K562 (cell line): Measurements from ENCODE around the gene CAPN7. TPM values are rescaled to one million over a fixed set of nuclear protein-coding genes. Genes with fewer than 3 reads are reported as not detected.

Experiments used
- CBX5 ChIP-seq: IDR thresholded peaks from 2 replicates; pipeline ENCODE4 v1.6.1; 2014; ENCODE audit warnings: low read depth, borderline replicate concordance
- HDAC2 ChIP-seq: fragments of 450-650 bp; IDR thresholded peaks from 2 replicates; pipeline ENCODE4 v1.6.1; 2016; ENCODE audit warnings: mild to moderate bottlenecking
- JUN ChIP-seq, 2 experiments: sonication (generic) in 1 of 2; formaldehyde crosslinking in 1 of 2; IDR thresholded peaks; 2 replicates each; pipeline versions ENCODE4 v1.6.1 to v1.8.0; 2012 to 2022; ENCODE audit warnings: borderline replicate concordance in 2 of 2, mild to moderate bottlenecking in 2 of 2, improper control_type of control experiment in 1 of 2, low read depth in 1 of 2, low read length in 1 of 2, missing genetic modification reagents in 1 of 2
- KLF1 ChIP-seq: fragments of 450-650 bp; IDR thresholded peaks from 2 replicates; pipeline ENCODE4 v1.6.1; 2016; ENCODE audit warnings: missing genetic modification characterization, missing compliant biosample characterization
- MAFK ChIP-seq: IDR thresholded peaks from 2 replicates; pipeline ENCODE4 v1.6.1; 2011; ENCODE audit warnings: low read length, improper control_type of control experiment
- MTA2 ChIP-seq: fragments of 450-650 bp; IDR thresholded peaks from 2 replicates; pipeline ENCODE4 v1.6.1; 2016; ENCODE audit warnings: low read depth
- SRF ChIP-seq, 2 experiments: fragments of 250-450, 450-650 bp in 1 of 2; sonication (Bioruptor Pico) in 1 of 2; sonication (generic) in 1 of 2; formaldehyde crosslinking; IDR thresholded peaks; 2 replicates each; pipeline versions ENCODE4 v1.5.0 to v1.5.1; 2020 to 2022; ENCODE audit warnings: mild to moderate bottlenecking in 1 of 2, missing genetic modification reagents in 1 of 2
- TRIM28 ChIP-seq: fragments of 450-650 bp; IDR thresholded peaks from 2 replicates; pipeline ENCODE4 v1.6.1; 2017
- TSHZ1 ChIP-seq: fragments of 250-450 bp; sonication (Bioruptor Pico); IDR thresholded peaks from 2 replicates; pipeline ENCODE4 v1.4.0; 2020; ENCODE audit warnings: mild to moderate bottlenecking, moderate library complexity
- ZNF165 ChIP-seq: fragments of 250-450 bp; sonication (Bioruptor Pico); IDR thresholded peaks from 2 replicates; pipeline ENCODE4 v1.4.0; 2020; ENCODE audit warnings: borderline replicate concordance
- ZNF668 ChIP-seq: fragments of 250-450 bp; sonication (Bioruptor Pico); IDR thresholded peaks from 2 replicates; pipeline ENCODE4 v1.8.0; 2022; ENCODE audit warnings: mild to moderate bottlenecking, inconsistent platforms
- ZNF780A ChIP-seq: fragments of 250-450 bp; sonication (Bioruptor Pico); IDR thresholded peaks from 2 replicates; pipeline ENCODE4 v1.5.0; 2021; ENCODE audit warnings: mild to moderate bottlenecking
- polyA plus RNA-seq, 8 experiments: library from polyadenylated mRNA; depleted of rRNA in 4 of 8; stranded (reverse) in 5 of 8; unstranded in 3 of 8; fragments of >200 nt; fragmentation: Nextera tagmentation in 2 of 8; fragmentation: Illumina TruSeq in 1 of 8; extraction: Ambion mirVana in 2 of 8; extraction: Trizol in 1 of 8; gene quantifications; 2 replicates each; pipeline versions ENCODE4 v1.2.1 to v1.2.3, GENCODE V29; 2011 to 2014; ENCODE audit warnings: inconsistent platforms in 1 of 8, missing spikeins in 1 of 8
- total RNA-seq, 7 experiments: library from RNA; depleted of rRNA in 6 of 7; stranded (reverse); fragments of >200 nt in 6 of 7; fragmentation: Illumina TruSeq in 2 of 7; extraction: Trizol in 2 of 7; gene quantifications; 2 replicates each; pipeline versions ENCODE4 v1.2.1 to v1.2.3, GENCODE V29; 2011 to 2021; ENCODE audit warnings: low replicate concordance in 1 of 7

Gene CAPN7
- total and polyA plus RNA-seq, 9 of the 15 experiments (the other 6 are each of a cell fraction or from before 2014, with no cell fraction given) = 6.5 to 42.7 (median 32.7) TPM

DNA sequence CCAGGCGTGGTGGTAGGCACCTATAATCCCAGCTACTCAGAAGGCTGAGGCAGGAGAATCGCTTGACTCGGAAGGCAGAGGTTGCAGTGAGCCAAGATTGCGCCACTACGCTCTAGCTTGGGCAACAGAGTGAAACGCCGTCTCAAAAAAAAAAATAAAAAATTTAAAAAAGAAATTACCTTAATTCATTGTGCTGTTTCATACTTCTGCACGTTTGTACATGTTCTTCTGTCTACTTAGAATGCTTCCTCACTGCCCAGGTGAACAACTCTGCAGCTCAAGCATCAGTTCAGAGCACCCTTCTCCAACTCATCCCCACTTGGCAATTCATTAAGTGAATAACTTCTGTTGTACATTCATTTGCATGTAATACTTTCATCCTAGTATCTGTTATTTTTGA lies 14.0 kb downstream of the CAPN7 start (continued):
- TF ChIP-seq ZNF668 (CRISPR knock-in tag) (no peak), CBX5 (no peak), TRIM28 (no peak), HDAC2 (no peak), ZNF780A (CRISPR knock-in tag) (no peak), TSHZ1 (CRISPR knock-in tag) (no peak), SRF (CRISPR knock-in tag; IDR thresholded peaks at IDR 0.05) (no peak), JUN (IDR thresholded peaks at IDR 0.05; ENCODE audit: borderline replicate concordance, low read depth, low read length) (no peak), JUN (CRISPR knock-in tag; IDR thresholded peaks at IDR 0.05; ENCODE audit: borderline replicate concordance) (no peak), KLF1 (tag) (no peak), MAFK (no peak), ZNF165 (CRISPR knock-in tag) (no peak), MTA2 (no peak)
